HepG2 (cell line): ENCODE measurements around the gene LOXL4. TPM values are rescaled to one million over a fixed set of nuclear protein-coding genes. Genes with fewer than 3 reads are reported as not detected.

Source experiments
- ELK4 ChIP-seq: sonication (generic); formaldehyde crosslinking; IDR thresholded peaks from 2 replicates; pipeline ENCODE4 v1.9.0; 2021; ENCODE audit warnings: missing genetic modification reagents, borderline replicate concordance
- FOSL1 ChIP-seq: sonication (generic); formaldehyde crosslinking; IDR thresholded peaks from 2 replicates; pipeline ENCODE4 v1.9.0; 2021; ENCODE audit warnings: missing genetic modification reagents, borderline replicate concordance
- FOXC1 ChIP-seq: sonication (generic); formaldehyde crosslinking; IDR thresholded peaks from 2 replicates; pipeline ENCODE4 v1.8.0; 2022; ENCODE audit warnings: mild to moderate bottlenecking, missing genetic modification reagents, borderline replicate concordance
- HDAC1 ChIP-seq: sonication (generic); formaldehyde crosslinking; IDR thresholded peaks from 2 replicates; pipeline ENCODE4 v1.5.1; 2020; ENCODE audit warnings: mild to moderate bottlenecking, missing genetic modification reagents
- MAFK ChIP-seq, 2 experiments: IDR thresholded peaks in 1 of 2; conservative IDR thresholded peaks in 1 of 2; 2 replicates each; pipeline ENCODE4 v1.6.1; 2011; ENCODE audit warnings: improper control_type of control experiment in 2 of 2, low read length in 2 of 2
- NFAT5 ChIP-seq: sonication (generic); formaldehyde crosslinking; IDR thresholded peaks from 2 replicates; pipeline ENCODE4 v1.4.0; 2020; ENCODE audit warnings: missing genetic modification reagents
- NFYC ChIP-seq: IDR thresholded peaks from 2 replicates; pipeline ENCODE4 v1.6.1; 2016; ENCODE audit warnings: missing genetic modification reagents, missing compliant biosample characterization
- NR3C1 ChIP-seq: sonication (generic); formaldehyde crosslinking; IDR thresholded peaks from 2 replicates; pipeline ENCODE4 v1.4.0; 2020; ENCODE audit warnings: missing genetic modification reagents
- RAD51 ChIP-seq: fragments of 450-650 bp; IDR thresholded peaks from 2 replicates; pipeline ENCODE4 v1.6.1; 2016; ENCODE audit warnings: borderline replicate concordance
- RARA ChIP-seq: IDR thresholded peaks from 2 replicates; pipeline ENCODE4 v1.6.1; 2016; ENCODE audit warnings: missing genetic modification reagents, missing compliant biosample characterization
- RBFOX2 ChIP-seq: fragments of 200-400 bp; formaldehyde crosslinking; IDR thresholded peaks from 2 replicates; pipeline ENCODE4 v1.6.1; 2017; ENCODE audit warnings: low read depth, mild to moderate bottlenecking, low read length
- TAF15 ChIP-seq: fragments of 200-400 bp; formaldehyde crosslinking; IDR thresholded peaks from one replicate; pipeline ENCODE4 v1.6.1; 2018; ENCODE audit warnings: mild to moderate bottlenecking, low read depth, low read length; ENCODE audit not compliant: poor library complexity, severe bottlenecking
- ZNF292 ChIP-seq: sonication (generic); formaldehyde crosslinking; IDR thresholded peaks from 2 replicates; pipeline ENCODE4 v1.8.1; 2022; ENCODE audit warnings: mild to moderate bottlenecking, low read depth, missing genetic modification reagents, borderline replicate concordance
- ZNF296 ChIP-seq: sonication (generic); formaldehyde crosslinking; conservative IDR thresholded peaks from 2 replicates; pipeline ENCODE4 v1.5.0; 2020; ENCODE audit warnings: mild to moderate bottlenecking, missing genetic modification reagents
- ZNF331 ChIP-seq: sonication (generic); formaldehyde crosslinking; IDR thresholded peaks from 2 replicates; pipeline ENCODE4 v1.4.0; 2020; ENCODE audit warnings: missing genetic modification reagents
- ZNF34 ChIP-seq: sonication (generic); formaldehyde crosslinking; IDR thresholded peaks from 2 replicates; pipeline ENCODE4 v1.4.0; 2020; ENCODE audit warnings: mild to moderate bottlenecking, missing genetic modification reagents, borderline replicate concordance
- ZNF354B ChIP-seq: sonication (generic); formaldehyde crosslinking; IDR thresholded peaks from 2 replicates; pipeline ENCODE4 v1.8.0; 2022; ENCODE audit warnings: mild to moderate bottlenecking, missing genetic modification reagents
- ZNF501 ChIP-seq: sonication (generic); formaldehyde crosslinking; IDR thresholded peaks from 2 replicates; pipeline ENCODE4 v1.5.1; 2020; ENCODE audit warnings: mild to moderate bottlenecking, moderate library complexity, missing genetic modification reagents
- ZNF530 ChIP-seq: sonication (generic); formaldehyde crosslinking; IDR thresholded peaks from 2 replicates; pipeline ENCODE4 v1.5.0; 2020; ENCODE audit warnings: low read depth, mild to moderate bottlenecking, missing genetic modification reagents
- ZNF678 ChIP-seq: sonication (generic); formaldehyde crosslinking; IDR thresholded peaks from 2 replicates; pipeline ENCODE4 v1.4.0; 2020; ENCODE audit warnings: mild to moderate bottlenecking, missing genetic modification reagents
- ZSCAN5A ChIP-seq: sonication (generic); formaldehyde crosslinking; IDR thresholded peaks from 2 replicates; pipeline ENCODE4 v1.8.0; 2022; ENCODE audit warnings: mild to moderate bottlenecking, missing genetic modification reagents, borderline replicate concordance
- polyA plus RNA-seq, 8 experiments: library from polyadenylated mRNA; depleted of rRNA in 3 of 8; stranded (reverse) in 7 of 8; unstranded in 1 of 8; fragments of >200 nt; fragmentation: Illumina TruSeq in 4 of 8; extraction: Trizol in 4 of 8; gene quantifications; 2 replicates each; pipeline versions ENCODE4 v1.2.1 to v1.2.3, GENCODE V29; 2011 to 2016; ENCODE audit warnings: low read depth in 4 of 8, missing spikeins in 1 of 8, mixed read lengths in 1 of 8; ENCODE audit not compliant: insufficient read depth in 1 of 8
- total RNA-seq, 5 experiments: library from RNA; depleted of rRNA; stranded (reverse); fragments of >200 nt; fragmentation: Illumina TruSeq; extraction: Trizol; gene quantifications; 2 replicates each; pipeline ENCODE4 v1.2.3, GENCODE V29; 2016; ENCODE audit warnings: low read depth in 1 of 5
- TF ChIP-seq, protein P1 (sequence below): sonication (generic); formaldehyde crosslinking; IDR thresholded peaks from 2 replicates; pipeline ENCODE4 v1.5.1; 2020; ENCODE audit warnings: missing genetic modification reagents, mild to moderate bottlenecking, borderline replicate concordance

LOXL4 gene
- total and polyA plus RNA-seq, 2 of the 13 experiments (the other 11 are each of a cell fraction or from before 2014, with no cell fraction given) = 8.8 to 21.1 TPM

DNA sequence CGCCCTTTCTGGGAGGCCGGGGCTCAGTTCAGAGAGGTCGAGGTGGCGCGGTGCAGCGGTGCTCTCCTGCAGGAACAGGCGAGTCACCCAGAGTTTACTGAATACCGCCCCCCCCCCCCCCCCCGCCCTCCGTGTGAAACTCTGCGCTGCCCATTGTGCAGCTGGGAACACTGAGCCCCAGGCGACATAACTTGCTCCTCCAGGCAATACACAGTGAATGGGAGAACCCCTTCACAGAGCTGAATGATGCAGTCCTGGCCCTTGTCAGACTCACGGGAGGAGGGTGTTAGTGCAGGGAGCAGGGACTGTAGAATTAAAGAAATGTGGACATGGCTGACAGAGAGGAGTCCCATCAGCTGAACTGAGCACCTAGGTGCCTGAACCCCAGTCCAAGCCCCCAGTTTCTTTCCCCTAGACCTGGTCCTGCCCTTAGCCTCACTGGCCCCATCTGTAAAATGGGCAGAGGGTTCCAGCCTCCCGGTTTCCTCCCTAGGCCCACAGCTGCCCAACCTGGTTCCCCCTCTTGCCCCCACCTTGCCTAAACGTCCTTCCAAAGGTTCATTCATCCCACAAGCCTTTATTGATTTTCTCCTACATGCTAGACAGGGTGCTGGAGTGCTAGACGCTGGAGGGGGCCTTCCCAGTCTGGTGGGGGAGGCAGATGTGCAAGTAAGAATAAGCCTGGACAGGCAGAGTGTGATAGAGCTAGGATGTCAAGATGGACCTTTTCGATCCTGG lies 869 bp upstream of the LOXL4 start (continued):
- no peak for TF ChIP-seq ZNF501
- TF ChIP-seq ZNF678 (CRISPR knock-in tag) = no peak
- TF ChIP-seq MAFK (conservative IDR thresholded peaks at IDR 0.05 in 1 of 2, IDR thresholded peaks at IDR 0.05 in 1 of 2; ENCODE audit: low read length in 2 of 2) = no peak
- no peak for TF ChIP-seq ZSCAN5A (CRISPR knock-in tag)
- TF ChIP-seq ZNF296 (CRISPR knock-in tag) = no peak
- TF ChIP-seq RBFOX2 = no peak
- no peak for TF ChIP-seq ELK4 (CRISPR knock-in tag)
- no peak for TF ChIP-seq ZNF34 (CRISPR knock-in tag)
- no peak for TF ChIP-seq ZNF530 (CRISPR knock-in tag)
- TF ChIP-seq NFYC (CRISPR knock-in tag) = no peak
- TF ChIP-seq RAD51 = no peak
- TF ChIP-seq FOSL1 (CRISPR knock-in tag) = no peak
- peak; percentile 16; the same call in 1 of the 2 replicates for TF ChIP-seq ZNF292 (CRISPR knock-in tag)
- TF ChIP-seq ZNF331 (CRISPR knock-in tag) = no peak; the same call in 1 of the 2 replicates
- TF ChIP-seq RARA = peak; percentile 61; the same call in 1 of the 2 replicates
- TF ChIP-seq, protein P1, sequence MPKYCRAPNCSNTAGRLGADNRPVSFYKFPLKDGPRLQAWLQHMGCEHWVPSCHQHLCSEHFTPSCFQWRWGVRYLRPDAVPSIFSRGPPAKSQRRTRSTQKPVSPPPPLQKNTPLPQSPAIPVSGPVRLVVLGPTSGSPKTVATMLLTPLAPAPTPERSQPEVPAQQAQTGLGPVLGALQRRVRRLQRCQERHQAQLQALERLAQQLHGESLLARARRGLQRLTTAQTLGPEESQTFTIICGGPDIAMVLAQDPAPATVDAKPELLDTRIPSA (CRISPR knock-in tag) = no peak
- TF ChIP-seq TAF15 = no peak
- TF ChIP-seq HDAC1 (CRISPR knock-in tag) = peak; percentile 51; the same call in 1 of the 2 replicates
- TF ChIP-seq NFAT5 (CRISPR knock-in tag) = no peak
- TF ChIP-seq NR3C1 = no peak
- TF ChIP-seq FOXC1 (CRISPR knock-in tag) = no peak
- no peak for TF ChIP-seq ZNF354B
